Right renal cortex interstitium (tissue), 3 donors: Measurements from ENCODE around the gene DLGAP4. TPM values are rescaled to one million over a fixed set of nuclear protein-coding genes. Genes with fewer than 3 reads are reported as not detected.

Source experiments
- DNase-seq, 3 donors: peaks; one replicate each; pipeline ENCODE4 v3.0.0-alpha.2; 2013; ENCODE audit warnings: low read depth in 3 of 3, low spot score in 2 of 3
- polyA plus RNA-seq, 3 donors: library from polyadenylated mRNA; unstranded; fragments of 120-200 nt; gene quantifications; one replicate each; pipeline ENCODE4 v1.2.1, GENCODE V29; 2013; ENCODE audit not compliant: insufficient read length in 3 of 3

DLGAP4 gene
- polyA plus RNA-seq, 3 donors = 42.9 to 49.1 (median 48.1) TPM

GRCh38 chr20:36439040-36439730 lies 133.0 kb downstream of the DLGAP4 start:
- no peak for DNase-seq

GRCh38 chr20:36439731-36440072 lies 133.6 kb downstream of the DLGAP4 start:
- no peak for DNase-seq

- no peak for DNase-seq
Observed at GRCh38 chr20:36440370-36441026, 134.4 kb downstream of the DLGAP4 start.

GRCh38 chr20:36441027-36441414 lies 134.9 kb downstream of the DLGAP4 start:
- no peak for DNase-seq

- no peak for DNase-seq
Observed at GRCh38 chr20:36441416-36441815, 135.3 kb downstream of the DLGAP4 start.

GRCh38 chr20:36445847-36446246 lies 139.7 kb downstream of the DLGAP4 start:
- DNase-seq = no peak

- no peak for DNase-seq
Observed at GRCh38 chr20:36446557-36446956, 140.4 kb downstream of the DLGAP4 start.

- no peak for DNase-seq
Observed at GRCh38 chr20:36447101-36447500, 141.0 kb downstream of the DLGAP4 start.

- DNase-seq = no peak
Observed at GRCh38 chr20:36449663-36450062, 143.5 kb downstream of the DLGAP4 start.

- DNase-seq = no peak
Observed at GRCh38 chr20:36454332-36454697, 148.2 kb downstream of the DLGAP4 start.

- no peak for DNase-seq
Observed at GRCh38 chr20:36454698-36455427, 148.7 kb downstream of the DLGAP4 start.

GRCh38 chr20:36455972-36456625 lies 150.0 kb downstream of the DLGAP4 start:
- no peak for DNase-seq

GRCh38 chr20:36460648-36461599 lies 154.8 kb downstream of the DLGAP4 start:
- peak; percentile 76 to 87 (median 87) for DNase-seq

- no peak for DNase-seq
Observed at GRCh38 chr20:36461600-36462439, 155.7 kb downstream of the DLGAP4 start.

- no peak for DNase-seq
Observed at GRCh38 chr20:36462440-36463211, 156.5 kb downstream of the DLGAP4 start.

- DNase-seq = no peak
Observed at GRCh38 chr20:36463212-36464061, 157.3 kb downstream of the DLGAP4 start.
